Measurements from ENCODE around the gene STX7.

STX7 gene

DNA sequence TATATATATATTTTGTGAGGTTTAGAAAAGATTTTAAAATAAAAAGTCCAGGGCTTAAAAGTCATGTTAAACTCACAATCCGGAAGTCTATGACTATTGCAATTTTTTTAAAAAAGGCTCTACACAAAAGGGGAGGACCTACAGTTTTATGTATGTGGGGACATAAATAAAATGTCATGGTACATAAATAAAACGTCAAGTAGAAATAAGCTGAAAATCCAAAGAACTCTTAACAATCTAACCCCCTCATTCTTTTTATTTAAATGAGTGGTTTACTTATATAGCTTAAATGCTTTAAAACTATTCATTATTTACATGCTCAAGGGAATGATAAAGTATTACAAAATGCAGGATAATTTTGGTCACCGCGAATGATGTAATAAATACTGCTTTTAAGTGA is 36.2 kb downstream of the STX7 start:
- Histone ChIP-seq H3K27me3 (ENCODE audit: control insufficient read depth, insufficient read depth, low read length) (no peaks in the 10 kb centered on the region), H3K4me1 (ENCODE audit: control insufficient read depth, insufficient read depth, low read length) (no peaks in the 10 kb centered on the region), H3K36me3 (ENCODE audit: control insufficient read depth, insufficient read depth, low read length) (no peaks in the 10 kb centered on the region), H3K9ac (ENCODE audit: low read depth, low read length) (no peak overlapping the region), H3K4me3 (ENCODE audit: low read depth, low read length) (no peak overlapping the region), H3K9me3 (ENCODE audit: control insufficient read depth, insufficient read depth, low read length) (no peaks in the 10 kb centered on the region), H3K27ac (ENCODE audit: low read depth, low read length) (no peak overlapping the region)

DNA sequence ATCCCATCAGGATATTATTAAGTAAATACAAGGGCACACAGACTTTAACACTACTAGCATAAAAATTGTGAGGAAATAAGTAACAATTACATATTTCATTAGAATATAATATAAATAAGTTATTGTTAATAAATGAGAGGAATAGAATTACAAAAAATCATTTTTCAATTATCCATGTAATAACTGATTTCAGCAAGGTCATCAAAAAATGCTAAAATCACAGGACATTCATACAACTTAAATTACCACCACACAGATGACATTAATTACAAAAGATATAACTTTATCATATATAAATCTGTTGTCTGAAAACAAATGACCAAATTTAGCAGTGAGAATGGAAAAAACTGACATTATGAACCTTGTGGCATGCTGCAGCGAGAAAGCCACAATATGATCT is 37.0 kb downstream of the STX7 start:
- no peaks in the 10 kb centered on the region for H3K9me3 ChIP-seq (ENCODE audit: control insufficient read depth, insufficient read depth, low read length)
- H3K4me3 ChIP-seq (ENCODE audit: low read depth, low read length), result no peak overlapping the region
- H3K36me3 ChIP-seq (ENCODE audit: control insufficient read depth, insufficient read depth, low read length), result peaks cover 7% of the 10 kb centered on the region; the same call in 1 of the 2 replicates
- no peaks in the 10 kb centered on the region for H3K4me1 ChIP-seq (ENCODE audit: control insufficient read depth, insufficient read depth, low read length)
- no peaks in the 10 kb centered on the region for H3K27me3 ChIP-seq (ENCODE audit: control insufficient read depth, insufficient read depth, low read length)
- H3K9ac ChIP-seq (ENCODE audit: low read depth, low read length), result no peak overlapping the region
- H3K27ac ChIP-seq (ENCODE audit: low read depth, low read length), result no peak overlapping the region

DNA sequence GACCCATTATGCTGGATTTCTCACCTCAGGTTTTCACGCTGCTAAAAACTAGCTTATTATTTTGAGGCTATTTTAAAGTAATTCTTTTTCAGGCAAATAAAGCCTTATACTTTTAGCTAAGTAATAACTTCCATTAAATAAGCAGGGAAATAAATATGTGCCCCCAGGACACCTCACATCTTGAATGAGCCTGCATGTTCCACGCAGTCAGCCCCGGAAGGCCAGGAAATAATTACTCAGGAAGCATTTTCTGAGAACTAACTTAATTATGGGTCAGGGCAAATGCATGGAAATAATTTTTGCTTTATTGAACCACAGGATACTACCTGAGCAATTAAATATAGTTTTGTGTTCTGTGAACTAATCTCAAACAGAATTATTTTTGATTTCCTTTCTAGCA is 41.1 kb downstream of the STX7 start:
- Histone ChIP-seq H3K27me3 (ENCODE audit: control insufficient read depth, insufficient read depth, low read length) (no peaks in the 10 kb centered on the region), H3K27ac (ENCODE audit: low read depth, low read length) (no peak overlapping the region), H3K4me3 (ENCODE audit: low read depth, low read length) (no peak overlapping the region), H3K9ac (ENCODE audit: low read depth, low read length) (no peak overlapping the region), H3K4me1 (ENCODE audit: control insufficient read depth, insufficient read depth, low read length) (no peaks in the 10 kb centered on the region), H3K36me3 (ENCODE audit: control insufficient read depth, insufficient read depth, low read length) (peaks cover 48% of the 10 kb centered on the region), H3K9me3 (ENCODE audit: control insufficient read depth, insufficient read depth, low read length) (no peaks in the 10 kb centered on the region)

DNA sequence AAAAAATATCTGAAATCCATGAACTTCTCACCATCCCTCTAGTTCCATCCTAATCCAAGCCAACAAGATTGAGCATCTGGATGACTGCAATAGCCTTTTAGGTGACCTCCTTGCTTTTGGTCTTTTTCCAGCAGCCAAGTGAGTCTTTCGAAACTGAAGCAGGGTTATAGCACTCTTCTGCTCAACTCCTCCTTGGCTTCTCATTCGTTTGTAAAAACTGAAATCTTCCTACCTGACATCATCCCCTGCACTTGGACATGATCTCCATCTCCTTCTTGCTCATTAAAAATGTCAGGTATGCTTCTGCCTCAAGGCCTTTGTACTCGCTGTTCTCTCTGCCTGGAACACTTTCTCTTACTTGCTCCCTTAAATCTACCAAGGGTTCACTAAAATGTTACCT is 46.0 kb downstream of the STX7 start:
- no peak overlapping the region for H3K4me3 ChIP-seq (ENCODE audit: low read depth, low read length)
- no peak overlapping the region for H3K9ac ChIP-seq (ENCODE audit: low read depth, low read length)
- peaks cover 78% of the 10 kb centered on the region for H3K36me3 ChIP-seq (ENCODE audit: control insufficient read depth, insufficient read depth, low read length)
- no peaks in the 10 kb centered on the region for H3K9me3 ChIP-seq (ENCODE audit: control insufficient read depth, insufficient read depth, low read length)
- no peaks in the 10 kb centered on the region for H3K27me3 ChIP-seq (ENCODE audit: control insufficient read depth, insufficient read depth, low read length)
- H3K27ac ChIP-seq (ENCODE audit: low read depth, low read length), result no peak overlapping the region
- no peaks in the 10 kb centered on the region for H3K4me1 ChIP-seq (ENCODE audit: control insufficient read depth, insufficient read depth, low read length)

DNA sequence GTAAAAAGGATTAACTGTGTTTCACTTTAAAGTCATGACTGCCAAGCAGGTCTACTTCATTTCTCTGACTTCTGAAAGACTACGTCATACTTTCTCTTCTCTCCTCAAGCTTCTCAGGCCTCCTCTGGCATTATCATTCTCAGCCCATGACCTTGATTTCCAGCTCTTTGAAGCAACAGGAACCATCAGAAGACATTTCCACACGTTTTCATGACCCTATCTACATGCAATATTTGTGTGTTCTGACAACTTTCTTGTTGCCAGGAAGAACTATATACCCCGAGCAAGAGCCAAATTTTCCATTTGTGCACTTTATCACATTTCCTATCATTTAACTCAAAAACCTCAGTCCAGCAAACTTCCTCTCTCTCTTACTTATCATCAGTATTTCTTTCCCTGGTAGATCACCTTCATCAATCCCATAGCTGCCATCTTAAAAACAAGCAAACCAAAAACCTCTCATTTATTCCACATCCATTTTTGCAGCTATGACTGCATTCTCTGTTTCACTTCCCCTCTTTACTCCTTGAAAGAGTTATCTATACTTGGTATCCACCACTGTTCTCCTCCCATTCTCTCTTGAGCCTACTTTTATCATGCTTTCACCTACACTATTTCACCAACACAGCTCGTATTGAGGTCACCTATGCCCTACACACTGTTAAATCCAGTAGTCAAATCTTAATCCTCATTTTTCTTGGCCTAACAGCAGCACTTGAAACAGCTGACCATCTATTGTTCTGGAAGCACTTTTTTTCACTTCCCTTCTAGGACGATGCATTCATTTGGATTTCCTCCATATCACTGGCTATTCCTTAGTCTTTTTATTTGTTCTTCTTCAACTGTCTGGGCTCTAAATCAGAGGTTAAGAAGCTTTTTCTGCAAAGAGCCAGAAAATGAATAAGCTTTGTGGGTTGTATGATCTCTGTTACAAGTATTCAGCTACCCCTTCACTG is 47.1 kb downstream of the STX7 start:
- H3K27me3 ChIP-seq (ENCODE audit: control insufficient read depth, insufficient read depth, low read length), result no peaks in the 10 kb centered on the region
- H3K4me3 ChIP-seq (ENCODE audit: low read depth, low read length), result no peak overlapping the region
- H3K27ac ChIP-seq (ENCODE audit: low read depth, low read length), result no peak overlapping the region
- no peaks in the 10 kb centered on the region for H3K4me1 ChIP-seq (ENCODE audit: control insufficient read depth, insufficient read depth, low read length)
- H3K9ac ChIP-seq (ENCODE audit: low read depth, low read length), result no peak overlapping the region
- no peaks in the 10 kb centered on the region for H3K9me3 ChIP-seq (ENCODE audit: control insufficient read depth, insufficient read depth, low read length)
- H3K36me3 ChIP-seq (ENCODE audit: control insufficient read depth, insufficient read depth, low read length), result peaks cover 77% of the 10 kb centered on the region

DNA sequence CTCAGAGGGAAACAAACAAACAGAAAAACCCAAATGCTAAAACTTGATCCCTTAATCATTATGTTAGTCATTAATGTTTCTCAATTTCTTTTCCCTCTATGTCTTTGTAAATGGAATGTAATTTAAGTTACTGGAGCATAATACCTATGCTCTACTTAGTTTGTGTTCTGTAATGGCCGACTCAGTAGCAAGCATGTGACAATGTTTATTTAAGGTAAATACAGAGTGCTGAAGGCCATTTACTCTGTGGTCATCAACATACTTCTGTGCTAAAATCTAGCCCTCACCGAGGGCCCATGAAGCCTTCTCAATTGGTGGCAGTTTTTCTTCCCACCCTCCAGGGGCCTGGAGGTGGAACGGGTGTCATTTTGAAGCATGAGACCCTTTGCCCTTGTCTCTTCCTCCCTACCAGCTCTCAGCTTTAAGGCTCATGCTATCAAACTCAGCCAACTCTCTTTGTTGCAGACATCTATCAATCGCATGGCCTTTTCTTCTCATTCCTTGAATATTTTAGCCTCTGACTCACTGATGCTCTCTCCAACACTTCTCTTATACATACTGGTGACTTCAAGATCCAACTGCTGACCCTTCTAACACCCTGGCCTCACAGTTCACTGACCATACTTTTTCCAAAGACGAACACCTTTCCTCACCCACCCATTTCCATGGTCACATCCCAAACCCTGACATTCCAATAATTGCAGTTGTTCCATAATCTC is 48.2 kb downstream of the STX7 start:
- Histone ChIP-seq H3K4me3 (ENCODE audit: low read depth, low read length) (no peak overlapping the region), H3K36me3 (ENCODE audit: control insufficient read depth, insufficient read depth, low read length) (peaks cover 72% of the 10 kb centered on the region), H3K27me3 (ENCODE audit: control insufficient read depth, insufficient read depth, low read length) (no peaks in the 10 kb centered on the region), H3K9me3 (ENCODE audit: control insufficient read depth, insufficient read depth, low read length) (no peaks in the 10 kb centered on the region), H3K9ac (ENCODE audit: low read depth, low read length) (no peak overlapping the region), H3K27ac (ENCODE audit: low read depth, low read length) (no peak overlapping the region), H3K4me1 (ENCODE audit: control insufficient read depth, insufficient read depth, low read length) (no peaks in the 10 kb centered on the region)

DNA sequence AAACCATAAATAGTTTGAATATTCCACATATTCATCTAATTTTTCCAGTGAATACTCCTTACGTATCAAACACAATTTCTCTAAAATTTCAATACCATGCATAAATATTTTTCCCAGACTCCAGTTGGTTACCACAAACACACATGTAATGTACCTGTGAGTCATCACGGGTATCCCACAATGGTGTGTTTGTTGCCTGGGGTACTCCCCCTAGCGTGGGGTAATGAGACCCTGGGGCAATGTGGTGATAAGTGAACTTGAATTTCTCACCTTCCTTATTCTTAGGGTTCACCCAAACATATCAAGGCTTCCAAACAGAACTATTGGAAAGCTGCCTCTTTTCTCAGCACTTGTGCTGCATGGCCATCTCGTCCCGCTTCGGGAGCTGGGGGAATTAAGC is 51.0 kb downstream of the STX7 start:
- peaks cover 61% of the 10 kb centered on the region for H3K36me3 ChIP-seq (ENCODE audit: control insufficient read depth, insufficient read depth, low read length)
- no peaks in the 10 kb centered on the region for H3K9me3 ChIP-seq (ENCODE audit: control insufficient read depth, insufficient read depth, low read length)
- H3K9ac ChIP-seq (ENCODE audit: low read depth, low read length), result no peak overlapping the region
- H3K27ac ChIP-seq (ENCODE audit: low read depth, low read length), result no peak overlapping the region
- H3K27me3 ChIP-seq (ENCODE audit: control insufficient read depth, insufficient read depth, low read length), result no peaks in the 10 kb centered on the region
- H3K4me1 ChIP-seq (ENCODE audit: control insufficient read depth, insufficient read depth, low read length), result no peaks in the 10 kb centered on the region
- no peak overlapping the region for H3K4me3 ChIP-seq (ENCODE audit: low read depth, low read length)

DNA sequence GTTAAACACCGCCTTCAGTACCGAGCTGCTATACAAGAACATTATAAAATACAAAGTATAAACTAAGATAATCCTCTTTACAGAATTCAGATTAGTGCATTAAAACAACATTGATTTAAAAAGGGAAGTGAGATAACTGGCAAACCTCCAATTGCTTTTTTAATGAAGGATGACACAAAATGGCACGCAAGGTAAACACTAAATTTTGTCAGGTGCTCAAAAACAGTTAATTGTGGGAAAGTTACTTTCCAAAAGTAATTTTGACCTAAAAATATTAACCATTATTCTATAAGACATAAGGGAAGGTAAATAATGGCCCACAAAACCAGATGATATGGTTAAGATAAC is 53.3 kb downstream of the STX7 start:
- H3K4me1 ChIP-seq (ENCODE audit: control insufficient read depth, insufficient read depth, low read length), result no peaks in the 10 kb centered on the region
- peaks cover 54% of the 10 kb centered on the region for H3K36me3 ChIP-seq (ENCODE audit: control insufficient read depth, insufficient read depth, low read length)
- no peaks in the 10 kb centered on the region for H3K27me3 ChIP-seq (ENCODE audit: control insufficient read depth, insufficient read depth, low read length)
- H3K4me3 ChIP-seq (ENCODE audit: low read depth, low read length), result no peak overlapping the region
- no peak overlapping the region for H3K27ac ChIP-seq (ENCODE audit: low read depth, low read length)
- no peaks in the 10 kb centered on the region for H3K9me3 ChIP-seq (ENCODE audit: control insufficient read depth, insufficient read depth, low read length)
- no peak overlapping the region for H3K9ac ChIP-seq (ENCODE audit: low read depth, low read length)

DNA sequence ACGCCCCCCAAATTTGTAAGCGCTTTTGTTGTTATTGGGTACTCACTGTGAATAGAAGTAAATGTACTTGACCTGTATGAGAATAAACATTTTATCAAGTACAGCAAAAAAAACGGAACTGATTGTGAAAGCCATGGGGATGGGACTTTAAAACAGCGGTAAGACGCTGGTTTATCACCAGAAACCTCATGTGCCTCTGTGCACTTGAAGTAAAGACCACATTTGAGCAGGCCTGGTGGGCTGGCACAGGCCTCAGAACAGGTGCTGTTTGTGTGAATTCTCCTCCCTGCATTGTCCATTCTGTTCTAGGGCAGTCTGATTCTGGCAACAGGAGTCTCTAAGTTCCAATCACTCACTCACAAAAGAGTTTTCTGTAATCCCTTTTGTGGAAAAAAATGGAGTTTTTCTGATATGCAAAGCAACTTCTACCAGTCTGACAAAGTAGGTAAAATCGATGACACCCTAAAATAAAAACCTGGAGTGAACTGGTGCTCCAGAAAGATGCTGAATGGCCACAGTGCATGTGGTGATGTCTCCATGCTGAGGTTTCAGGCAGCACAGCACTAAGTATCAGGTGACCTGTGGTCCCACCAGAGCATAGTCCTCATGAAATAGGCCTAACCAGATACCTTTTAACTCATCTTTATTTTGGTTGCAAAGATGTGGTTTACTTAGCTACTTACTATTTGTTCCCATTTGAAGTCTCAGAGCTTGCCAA is 53.9 kb downstream of the STX7 start:
- Histone ChIP-seq H3K4me1 (ENCODE audit: control insufficient read depth, insufficient read depth, low read length) (no peaks in the 10 kb centered on the region), H3K9me3 (ENCODE audit: control insufficient read depth, insufficient read depth, low read length) (no peaks in the 10 kb centered on the region), H3K36me3 (ENCODE audit: control insufficient read depth, insufficient read depth, low read length) (peaks cover 50% of the 10 kb centered on the region)

DNA sequence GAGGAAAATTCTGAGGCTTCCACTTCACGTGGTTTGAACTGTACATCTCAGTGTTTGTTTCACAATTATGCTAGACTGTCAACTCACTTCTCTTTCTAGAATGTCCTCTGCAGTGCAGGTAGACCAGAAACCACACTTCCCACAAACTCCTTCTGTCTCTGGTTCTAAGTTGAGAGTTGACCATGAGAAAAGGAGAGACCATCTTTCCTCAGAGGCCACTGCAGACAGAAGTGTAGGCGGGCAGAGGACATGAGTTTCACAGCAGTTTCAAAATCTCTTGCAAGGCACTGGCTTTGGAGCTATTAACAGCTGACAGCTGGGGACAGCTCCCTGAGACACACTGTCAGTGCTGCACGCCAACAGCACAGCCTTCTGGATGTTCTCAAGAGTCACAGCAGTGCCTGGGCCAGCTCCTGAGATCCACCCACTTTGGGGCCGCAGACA is 56.2 kb downstream of the STX7 start:
- H3K9me3 ChIP-seq (ENCODE audit: control insufficient read depth, insufficient read depth, low read length), result no peaks in the 10 kb centered on the region
- no peaks in the 10 kb centered on the region for H3K4me1 ChIP-seq (ENCODE audit: control insufficient read depth, insufficient read depth, low read length)
- H3K4me3 ChIP-seq (ENCODE audit: low read depth, low read length), result no peak overlapping the region
- H3K27ac ChIP-seq (ENCODE audit: low read depth, low read length), result no peak overlapping the region
- H3K27me3 ChIP-seq (ENCODE audit: control insufficient read depth, insufficient read depth, low read length), result no peaks in the 10 kb centered on the region
- peaks cover 27% of the 10 kb centered on the region for H3K36me3 ChIP-seq (ENCODE audit: control insufficient read depth, insufficient read depth, low read length)
- no peak overlapping the region for H3K9ac ChIP-seq (ENCODE audit: low read depth, low read length)

More for the DNA sequence above, 53.9 kb downstream of the STX7 start:
- Histone ChIP-seq H3K9ac (ENCODE audit: low read depth, low read length) (no peak overlapping the region), H3K4me3 (ENCODE audit: low read depth, low read length) (no peak overlapping the region), H3K27ac (ENCODE audit: low read depth, low read length) (no peak overlapping the region), H3K27me3 (ENCODE audit: control insufficient read depth, insufficient read depth, low read length) (no peaks in the 10 kb centered on the region)

DNA sequence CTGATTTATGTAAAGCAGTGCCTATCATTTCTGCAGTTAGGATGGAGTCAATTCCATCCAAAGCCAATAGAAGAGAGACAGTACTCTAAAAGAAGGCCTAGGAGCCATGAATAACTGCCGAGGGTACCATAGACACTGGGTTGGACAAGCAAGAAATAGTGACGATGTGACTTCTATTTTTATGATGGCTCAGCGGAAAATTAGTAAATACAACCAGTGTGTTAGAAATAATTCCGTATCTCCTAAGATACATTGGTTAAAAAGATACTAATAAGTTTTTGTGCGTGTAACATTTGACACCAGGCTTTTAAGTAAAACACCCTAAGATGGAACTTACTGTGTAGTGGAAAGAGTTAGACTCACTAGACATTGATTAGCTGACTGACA is 66.1 kb downstream of the STX7 start:
- H3K9me3 ChIP-seq (ENCODE audit: control insufficient read depth, insufficient read depth, low read length), result 0 out of 2 replicates have a peak, but pooled peaks cover 10% of the 10 kb centered on the region
- no peaks in the 10 kb centered on the region for H3K27me3 ChIP-seq (ENCODE audit: control insufficient read depth, insufficient read depth, low read length)
- H3K36me3 ChIP-seq (ENCODE audit: control insufficient read depth, insufficient read depth, low read length), result no peaks in the 10 kb centered on the region
- H3K27ac ChIP-seq (ENCODE audit: low read depth, low read length), result no peak overlapping the region
- no peak overlapping the region for H3K4me3 ChIP-seq (ENCODE audit: low read depth, low read length)
- no peak overlapping the region for H3K9ac ChIP-seq (ENCODE audit: low read depth, low read length)
- peaks cover 28% of the 10 kb centered on the region for H3K4me1 ChIP-seq (ENCODE audit: control insufficient read depth, insufficient read depth, low read length)

Data from HUES48 (cell line).